Endothelial cell of umbilical vein (primary cell): ENCODE results near the gene ELMO1. TPM values are rescaled to one million over a fixed set of nuclear protein-coding genes. Genes with fewer than 3 reads are reported as not detected.

ENCODE experiments used
- BruUV-seq: library from RNA; stranded (reverse); fragments of 400-500 nt; replicated peaks from 2 replicates; lab custom pipeline; 2021; lab: Mats Ljungman, UMichigan
- CTCF ChIA-PET: fragments of 300-600, 350-600 bp; sonication (Branson Sonifier 250); formaldehyde crosslinking; loops from one replicate; lab custom pipeline; 2021; ENCODE audit warnings: antibody characterized with exemption, inconsistent platforms; lab: Charles Lee
- POLR2A ChIA-PET: fragments of 300-600, 350-600 bp; sonication (Branson Sonifier 250); formaldehyde crosslinking; loops from one replicate; lab custom pipeline; 2021; ENCODE audit warnings: antibody characterized with exemption, inconsistent platforms; lab: Charles Lee
- DNase-seq: peaks from one replicate; pipeline ENCODE4 v3.0.0-alpha.2; 2011; ENCODE audit warnings: low read depth, low spot score
- FAIRE-seq: peaks from 2 replicates; lab custom pipeline; 2011; peaks lifted over from hg19 to GRCh38; lab: Jason Lieb, UNC
- H2AFZ ChIP-seq: 2 replicates; pipeline ENCODE4 v1.6.0; 2012; ENCODE audit warnings: low read depth, low read length, control low read depth, inconsistent platforms
- H3K27ac ChIP-seq: 2 replicates; pipeline ENCODE4 v1.5.1; 2011; ENCODE audit warnings: low read depth, mild to moderate bottlenecking, control low read depth, low read length, moderate library complexity; ENCODE audit not compliant: insufficient read depth
- H3K27me3 ChIP-seq, 2 experiments: 2 replicates each; pipeline versions ENCODE4 v1.6.0 to v1.6.1; 2011; ENCODE audit warnings: low read length in 2 of 2, mixed read lengths in 1 of 2; ENCODE audit not compliant: control insufficient read depth in 2 of 2, insufficient read depth in 2 of 2
- H3K36me3 ChIP-seq, 2 experiments: 2 replicates in 1 of 2; 3 replicates in 1 of 2; pipeline ENCODE4 v1.5.1; 2011; ENCODE audit warnings: low read length in 2 of 2, mild to moderate bottlenecking in 1 of 2, moderate library complexity in 1 of 2; ENCODE audit not compliant: control insufficient read depth in 2 of 2, insufficient read depth in 2 of 2; ENCODE audit errors: extremely low read depth in 1 of 2
- H3K4me1 ChIP-seq: 3 replicates; pipeline ENCODE4 v1.5.1; 2011; ENCODE audit warnings: mild to moderate bottlenecking, low read length; ENCODE audit not compliant: control insufficient read depth, insufficient read depth; ENCODE audit errors: extremely low read depth
- H3K4me2 ChIP-seq: 2 replicates; pipeline ENCODE4 v1.6.1; 2011; ENCODE audit warnings: low read length, control low read depth, mixed read lengths; ENCODE audit not compliant: insufficient read depth
- H3K4me3 ChIP-seq, 3 experiments: fragments of 200-600 bp in 1 of 3; sonication (generic), shearing (Covaris generic) in 1 of 3; replicated peaks in 1 of 3; 2 replicates each; pipeline ENCODE4 v1.5.1; 2011 to 2016; ENCODE audit warnings: control low read depth in 3 of 3, low read length in 3 of 3, mild to moderate bottlenecking in 2 of 3, inconsistent platforms in 1 of 3, low read depth in 1 of 3, moderate library complexity in 1 of 3; ENCODE audit not compliant: insufficient read depth in 1 of 3
- H3K79me2 ChIP-seq: 2 replicates; pipeline ENCODE4 v1.6.0; 2012; ENCODE audit warnings: low read length, inconsistent platforms; ENCODE audit not compliant: control insufficient read depth, insufficient read depth
- H3K9ac ChIP-seq: replicated peaks from 2 replicates; pipeline ENCODE3; 2011; ENCODE audit warnings: low read length, control low read depth; ENCODE audit not compliant: insufficient read depth; ENCODE audit errors: extremely low read depth
- H3K9me1 ChIP-seq: replicated peaks from 3 replicates; pipeline ENCODE4 v1.6.0; 2011; ENCODE audit warnings: mild to moderate bottlenecking, low read length; ENCODE audit not compliant: control insufficient read depth, insufficient read depth; ENCODE audit errors: extremely low read depth
- H3K9me3 ChIP-seq: replicated peaks from 2 replicates; pipeline ENCODE4 v1.5.1; 2012; ENCODE audit warnings: low read length, inconsistent platforms; ENCODE audit not compliant: control insufficient read depth, insufficient read depth
- H4K20me1 ChIP-seq: replicated peaks from 2 replicates; pipeline ENCODE3; 2011; ENCODE audit warnings: mild to moderate bottlenecking, low read length; ENCODE audit not compliant: control insufficient read depth, insufficient read depth; ENCODE audit errors: extremely low read depth
- CTCF ChIP-seq, 2 donors: IDR thresholded peaks; 1 replicate in 1 of 2; 2 replicates in 1 of 2; pipeline ENCODE4 v1.5.1; 2011; ENCODE audit warnings: low read length in 2 of 2, mild to moderate bottlenecking in 2 of 2, moderate library complexity in 2 of 2, control low read depth in 1 of 2, inconsistent platforms in 1 of 2, low read depth in 1 of 2; ENCODE audit not compliant: insufficient read depth in 1 of 2; ENCODE audit errors: extremely low read depth in 1 of 2
- EZH2 ChIP-seq: IDR thresholded peaks from 2 replicates; pipeline ENCODE4 v1.6.1; 2012; ENCODE audit warnings: borderline replicate concordance, low read depth, mild to moderate bottlenecking, moderate library complexity, low read length, inconsistent platforms; ENCODE audit not compliant: severe bottlenecking
- FOS ChIP-seq: IDR thresholded peaks from 2 replicates; pipeline ENCODE4 v1.6.1; 2011; ENCODE audit warnings: mild to moderate bottlenecking, low read length, moderate library complexity, borderline replicate concordance; ENCODE audit not compliant: insufficient read depth
- GATA2 ChIP-seq: IDR thresholded peaks from 2 replicates; pipeline ENCODE4 v1.7.0; 2011; ENCODE audit warnings: low read depth, mild to moderate bottlenecking, moderate library complexity, mixed read lengths, low read length; ENCODE audit not compliant: insufficient read length, insufficient read depth
- JUN ChIP-seq: IDR thresholded peaks from 2 replicates; pipeline ENCODE4 v1.6.1; 2011; ENCODE audit warnings: borderline replicate concordance, low read depth; ENCODE audit not compliant: insufficient read length, insufficient read depth
- MAX ChIP-seq: IDR thresholded peaks from 2 replicates; pipeline ENCODE4 v1.6.1; 2011; ENCODE audit not compliant: insufficient read depth, insufficient read length
- MYC ChIP-seq: IDR thresholded peaks from one replicate; pipeline ENCODE4 v1.6.1; 2011; ENCODE audit warnings: mild to moderate bottlenecking, low read depth, low read length
- POLR2A ChIP-seq: IDR thresholded peaks from 2 replicates; pipeline ENCODE4 v1.6.1; 2012; ENCODE audit warnings: low read depth, mild to moderate bottlenecking, control low read depth, low read length
- POLR2AphosphoS5 ChIP-seq: IDR thresholded peaks from 2 replicates; pipeline ENCODE4 v1.6.1; 2012; ENCODE audit warnings: low read depth, mild to moderate bottlenecking, control low read depth, low read length, moderate library complexity; ENCODE audit not compliant: insufficient read depth
- dilution Hi-C: fragments of 300-500 bp; cut with MboI; formaldehyde crosslinking; loops from one replicate; pipeline ENCODE4 v1.15.0; 2019; ENCODE audit warnings: low sequenced_read_pairs; ENCODE audit not compliant: extremely low pct_ligation_motif_present
- intact Hi-C: fragments of 100-400 bp; cut with micrococcal nuclease; formaldehyde crosslinking; loops from one replicate; pipeline ENCODE4 v1.10.0; 2022
- polyA plus RNA-seq, 4 experiments: library from polyadenylated mRNA; depleted of rRNA in 3 of 4; stranded (reverse) in 3 of 4; unstranded in 1 of 4; fragments of >200 nt; gene quantifications; 2 replicates each; pipeline versions ENCODE4 v1.2.1 to v1.2.3, GENCODE V29; 2011 to 2012; ENCODE audit warnings: missing spikeins in 1 of 4
- total RNA-seq: library from RNA; stranded (reverse); gene quantifications from 2 replicates; pipeline ENCODE4 v1.2.3, GENCODE V29; 2021

ELMO1 gene
- total and polyA plus RNA-seq, 2 donors (not counting 3 experiments of a cell fraction or from before 2014, with no cell fraction given): 17.0 to 30.6 TPM

GRCh38 chr7:37144423-37144822, 304.2 kb downstream of the ELMO1 start:
- Histone ChIP-seq H3K9me1 (no peaks in the 10 kb centered on the region), H3K9ac (no peak overlapping the region), H3K4me2 (no peak overlapping the region), H3K27me3 (no peaks in the 10 kb centered on the region), H3K36me3 (no peaks in the 10 kb centered on the region), H3K9me3 (no peaks in the 10 kb centered on the region), H4K20me1 (no peaks in the 10 kb centered on the region), H3K4me1 (no peaks in the 10 kb centered on the region), H3K27ac (no peak overlapping the region), H3K79me2 (no peaks in the 10 kb centered on the region), H3K4me3 (no peak overlapping the region), H2AFZ (no peak overlapping the region)
- DNase-seq (no peak), FAIRE-seq (no peak)
- ChIA-PET CTCF (interaction anchor here (1.3 kb wide), 1 partner anchor 38 kb away, joined by 4 read pairs; no protein-coding TSS in a partner anchor), POLR2A (no interaction called here)
- BruUV-seq: no TSS peak
- dilution Hi-C loops (no loop called here), intact Hi-C loops (no loop called here)
- no peak for TF ChIP-seq JUN
- TF ChIP-seq POLR2AphosphoS5: no peak
- no peak for TF ChIP-seq EZH2
- no peak for TF ChIP-seq GATA2
- TF ChIP-seq POLR2A: no peak
- TF ChIP-seq FOS: no peak
- TF ChIP-seq CTCF (IDR thresholded peaks at IDR 0.05; ENCODE audit: extremely low read depth in 1 of 2, insufficient read depth in 1 of 2, low read depth in 1 of 2, low read length in 2 of 2): no peak
- TF ChIP-seq MAX: no peak
- no peak for TF ChIP-seq MYC
